GM21737 (cell line): ENCODE data around the gene PHACTR1.

Source experiments
- ATAC-seq: cut with Tn5 transposase; IDR thresholded peaks from one replicate; pipeline ENCODE4 v1.9.1; 2021; ENCODE audit warnings: mild to moderate bottlenecking, moderate library complexity; ENCODE audit not compliant: unreplicated experiment

Gene PHACTR1

DNA sequence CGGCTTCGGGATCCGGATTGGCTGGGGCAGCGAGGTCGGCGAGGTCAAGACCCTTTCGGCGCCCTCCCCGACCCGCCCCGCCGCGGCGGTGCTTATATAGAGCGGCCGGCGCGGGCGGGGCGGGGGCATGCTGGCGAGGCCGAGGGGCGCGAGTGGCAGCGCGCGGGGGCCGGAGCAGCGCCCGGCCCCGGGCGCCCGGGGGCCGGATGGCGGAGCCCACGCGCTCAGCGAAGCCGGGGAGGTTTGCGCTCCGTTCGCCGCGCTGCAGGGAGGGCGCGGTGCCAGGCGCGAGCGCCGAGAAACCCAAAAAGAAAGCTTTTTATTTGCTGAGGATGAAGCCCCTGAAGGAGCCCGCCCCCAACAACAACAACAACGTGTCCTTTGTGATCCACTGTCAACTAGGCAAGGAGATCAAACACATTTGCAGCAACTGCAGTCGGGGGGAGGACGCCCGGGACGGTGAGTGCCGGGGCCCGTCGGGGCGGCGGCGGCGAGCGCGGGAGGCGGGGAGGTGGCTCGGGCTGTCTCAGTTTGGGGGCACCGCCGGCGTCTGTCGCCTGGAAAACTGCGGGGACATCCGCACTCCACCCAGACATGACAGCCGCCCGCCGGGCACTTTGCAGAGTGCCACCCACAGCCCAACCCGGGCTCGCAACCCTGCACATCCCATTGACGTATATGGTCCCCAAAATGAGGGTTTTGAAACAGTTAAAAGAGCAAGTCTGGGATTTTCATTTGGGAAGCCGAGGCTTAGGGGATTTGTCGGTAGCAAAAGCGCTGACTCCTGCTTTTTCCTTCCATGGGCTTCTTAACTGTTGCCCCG, 297.3 kb downstream of the PHACTR1 start:
- no peak for ATAC-seq

DNA sequence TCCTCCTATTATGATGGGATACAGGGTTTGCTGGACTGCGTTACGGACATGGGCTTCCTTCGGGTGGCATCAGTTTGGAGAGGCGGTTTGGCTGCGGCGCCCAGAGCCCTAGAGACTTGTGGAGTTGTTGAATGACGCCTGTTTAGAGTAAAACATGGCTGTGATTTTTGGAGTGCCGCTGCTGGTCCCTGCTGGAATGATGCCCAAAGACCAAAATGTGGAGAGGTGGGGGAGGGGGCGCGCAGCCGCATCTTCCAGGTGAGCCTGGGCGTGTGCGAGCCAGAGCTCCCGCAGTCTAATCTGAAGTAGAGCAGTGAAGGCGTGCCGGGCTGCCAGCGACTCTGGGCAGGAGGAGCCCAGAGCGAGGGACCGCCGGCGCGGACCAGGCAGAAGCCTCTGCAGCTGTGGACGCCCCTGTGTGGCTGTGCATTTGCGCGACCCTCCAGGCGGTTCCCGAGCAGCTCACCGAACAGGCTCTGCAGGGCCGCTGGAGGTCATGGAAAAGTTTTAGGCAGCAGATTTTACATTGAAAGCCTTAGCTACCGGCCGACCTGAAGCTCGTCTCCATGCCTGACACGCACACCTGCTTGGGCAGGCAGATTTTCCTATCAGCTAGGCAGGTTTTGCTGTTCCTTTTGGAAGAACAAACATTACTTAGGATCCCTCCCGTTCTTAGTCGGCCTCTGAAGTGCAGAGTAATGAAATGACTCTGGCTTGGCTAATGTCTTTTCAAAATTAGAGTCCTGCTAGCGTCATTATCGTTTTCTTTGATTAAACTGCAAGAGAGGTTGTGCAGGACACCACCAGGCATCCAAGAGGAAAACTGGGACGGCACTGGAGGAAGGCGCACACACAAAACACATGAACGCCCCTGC, 298.2 kb downstream of the PHACTR1 start:
- no peak for ATAC-seq

DNA sequence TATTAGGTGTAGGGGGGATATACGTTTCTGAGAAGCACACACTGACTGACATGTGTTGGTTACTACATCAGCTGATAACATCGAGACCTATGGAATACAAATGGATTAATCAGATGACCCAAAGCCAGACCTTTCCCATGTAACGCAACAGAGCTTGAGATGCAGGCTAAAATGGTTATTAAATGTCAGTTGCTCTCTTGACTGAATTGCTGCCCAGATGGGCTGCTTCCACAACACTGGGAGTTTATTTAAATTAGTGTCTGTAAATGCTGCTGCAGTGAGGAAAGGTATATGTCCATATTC, 298.8 kb downstream of the PHACTR1 start:
- no peak for ATAC-seq

DNA sequence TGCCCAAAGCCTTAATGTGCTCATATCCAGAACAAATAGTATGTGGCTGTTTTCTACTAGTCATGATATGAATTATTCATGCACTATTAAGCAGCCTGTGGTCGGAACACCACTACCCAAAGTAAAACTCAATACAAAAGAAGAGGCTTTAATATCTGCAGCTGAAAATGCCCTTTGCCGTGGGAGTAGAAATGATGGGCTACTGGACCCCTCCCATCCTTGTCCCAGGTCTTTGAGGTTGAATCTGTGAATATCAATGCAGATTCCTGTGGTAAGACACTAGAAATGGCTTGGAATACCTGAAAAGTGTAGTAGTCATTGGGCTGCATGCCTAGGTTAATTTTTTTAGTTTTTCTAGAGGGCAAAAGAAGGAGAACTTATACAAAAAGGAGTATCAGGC, 308.0 kb downstream of the PHACTR1 start:
- ATAC-seq: no peak

DNA sequence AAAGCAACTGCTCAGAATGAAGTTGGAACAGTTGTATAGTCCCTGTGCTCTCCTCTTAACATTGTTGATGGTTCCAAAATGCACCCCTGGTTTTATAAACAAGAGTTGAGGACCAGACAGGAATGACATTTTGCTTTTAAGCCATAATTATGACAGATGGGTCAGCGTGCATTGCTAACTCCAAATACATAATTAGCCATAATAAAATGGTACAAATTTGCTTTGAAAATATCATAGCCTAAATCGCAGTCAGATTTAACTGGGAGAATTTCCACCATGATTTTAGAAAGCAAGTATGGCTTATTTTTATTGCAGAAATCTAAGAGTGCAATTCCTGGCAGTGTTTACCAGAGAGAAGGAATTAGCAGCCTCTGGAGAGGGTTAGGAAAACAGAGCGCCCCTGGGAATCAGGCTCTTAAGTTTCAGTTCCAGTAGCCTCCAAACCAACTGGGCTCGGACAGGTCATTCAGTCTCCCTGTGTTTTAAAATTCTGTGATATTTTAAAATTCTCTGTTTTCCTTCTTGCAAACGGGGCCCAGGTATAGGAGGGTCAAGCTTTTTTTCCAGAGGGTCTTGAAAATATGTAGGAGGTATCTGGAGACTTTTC, 309.4 kb downstream of the PHACTR1 start:
- ATAC-seq: no peak

DNA sequence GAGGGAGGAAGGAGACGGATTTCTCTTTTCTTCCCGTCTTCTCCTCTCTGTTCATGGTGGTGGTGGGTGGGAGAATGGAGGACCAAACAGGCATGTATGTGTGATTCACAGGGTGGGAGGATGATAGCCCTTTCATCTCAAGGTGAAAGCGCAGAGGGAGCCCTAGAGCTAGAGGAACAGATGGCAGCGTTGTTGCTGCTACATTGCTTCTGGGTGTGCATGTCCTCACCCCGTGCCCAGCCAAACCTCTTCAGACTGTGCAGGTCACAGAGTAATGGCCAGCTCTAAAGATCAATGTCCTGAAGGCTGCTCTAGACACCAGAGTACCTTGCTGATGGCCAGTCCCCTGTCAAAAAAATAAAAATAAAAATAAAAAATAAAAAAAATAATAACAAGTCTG, 310.0 kb downstream of the PHACTR1 start:
- ATAC-seq: no peak

DNA sequence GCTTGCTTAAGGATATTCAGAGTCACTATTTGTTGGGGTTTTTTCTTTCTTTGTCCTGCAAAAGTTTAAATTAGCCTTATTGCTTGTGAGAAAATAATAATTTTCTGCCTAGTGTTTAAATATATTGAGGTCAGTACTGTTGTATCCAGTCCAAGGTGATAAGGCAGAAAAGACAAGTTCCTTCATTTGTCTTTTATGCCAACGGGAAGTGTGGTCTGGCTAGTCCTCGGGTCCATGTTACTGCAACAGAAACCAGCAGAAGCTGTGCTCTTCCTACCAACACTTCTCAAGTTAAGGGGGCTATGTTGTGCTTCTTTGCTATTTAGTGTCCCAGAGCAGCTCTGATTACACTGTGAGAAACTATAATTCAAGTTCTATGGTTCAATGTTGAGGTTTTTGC, 310.6 kb downstream of the PHACTR1 start:
- ATAC-seq: no peak

DNA sequence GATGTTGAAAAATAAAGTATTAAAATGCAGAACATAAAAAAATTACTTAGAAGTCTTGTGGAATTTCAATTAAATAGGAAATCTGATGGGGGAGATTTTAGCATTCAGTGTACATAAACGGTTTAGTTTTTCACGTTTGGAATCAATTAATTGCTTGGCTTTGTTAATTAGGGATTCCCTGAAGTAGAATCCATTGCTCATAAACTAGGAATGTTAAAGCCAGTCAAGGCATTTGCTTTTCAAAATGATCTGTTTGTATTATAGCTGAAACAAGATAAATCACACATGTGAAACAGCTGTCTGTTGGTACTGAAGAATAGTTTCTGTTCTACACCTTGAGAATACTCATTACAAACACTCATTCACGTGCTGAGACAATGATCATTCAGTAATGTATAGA, 313.8 kb downstream of the PHACTR1 start:
- ATAC-seq: no peak

DNA sequence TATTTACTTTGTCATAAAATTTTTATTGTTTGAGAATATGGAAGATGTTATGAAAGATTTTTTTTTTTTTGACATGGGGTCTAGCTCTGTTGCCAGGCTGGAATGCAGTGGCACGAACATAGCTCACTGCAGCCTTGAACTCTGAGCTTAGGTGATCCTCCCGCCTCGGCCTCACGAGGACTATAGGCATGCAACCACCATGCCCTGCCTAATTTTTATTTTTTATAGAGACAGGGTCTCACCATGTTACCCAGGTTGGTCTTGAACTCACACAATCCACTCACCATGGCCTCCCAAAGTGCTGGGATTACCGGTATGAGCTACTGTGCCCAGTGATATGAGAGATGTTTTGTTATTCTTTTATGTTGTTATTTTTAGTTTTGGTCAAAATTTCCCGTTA, 316.0 kb downstream of the PHACTR1 start:
- no peak for ATAC-seq

DNA sequence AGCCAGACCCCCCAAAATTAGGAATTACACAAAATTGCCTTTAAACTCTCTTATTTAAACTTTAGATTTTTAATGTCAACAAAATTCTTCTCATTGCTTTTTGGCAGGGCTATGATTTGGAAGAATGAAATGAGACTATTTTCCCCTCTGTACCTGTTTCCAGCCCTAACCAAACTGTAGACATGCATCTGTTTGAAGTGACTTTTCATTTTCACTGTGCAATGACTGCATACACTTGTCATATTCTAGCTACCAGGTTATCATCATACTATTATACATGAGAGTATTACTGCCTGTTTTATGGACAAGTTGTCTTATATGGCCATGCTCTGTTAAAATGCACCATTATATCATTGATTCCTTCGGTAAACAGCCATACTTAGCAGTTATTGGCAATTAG, 316.6 kb downstream of the PHACTR1 start:
- ATAC-seq: no peak

DNA sequence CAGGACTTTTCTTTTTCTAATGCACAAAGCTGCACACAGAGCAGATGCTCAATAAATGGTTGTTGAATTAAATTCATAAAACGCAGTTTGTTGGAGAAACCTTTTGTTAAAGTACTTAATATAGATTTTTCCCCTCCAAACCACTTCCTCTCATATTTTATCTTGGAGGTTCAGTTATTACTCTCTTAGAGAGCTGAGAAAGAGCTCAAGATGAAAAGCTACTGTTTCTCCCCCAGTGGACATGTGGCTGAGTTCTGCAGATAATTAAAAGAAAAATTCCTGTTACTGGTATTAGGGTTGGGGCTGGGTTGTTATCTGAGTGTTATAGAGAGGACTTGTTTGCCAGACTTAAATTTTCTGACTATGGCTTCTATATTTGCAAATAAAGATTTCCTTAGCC, 317.7 kb downstream of the PHACTR1 start:
- ATAC-seq: no peak

DNA sequence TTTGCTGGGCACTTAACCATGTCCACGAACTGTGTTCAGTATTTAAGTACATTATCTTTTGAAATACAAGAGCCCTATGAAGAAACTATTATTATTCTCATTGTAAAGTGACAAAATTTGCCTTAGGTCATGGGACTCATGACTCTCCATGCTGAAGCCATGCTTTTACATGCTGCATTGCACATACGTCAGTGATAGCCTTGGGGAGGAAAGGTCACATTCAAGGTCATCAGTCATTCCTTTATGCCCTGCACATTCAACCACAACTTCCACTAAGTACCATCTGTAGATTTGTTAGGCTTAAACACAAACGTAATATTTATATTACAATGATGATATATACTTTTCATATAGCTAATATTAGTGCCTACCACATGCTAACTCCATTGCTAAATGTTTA, 319.0 kb downstream of the PHACTR1 start:
- no peak for ATAC-seq

DNA sequence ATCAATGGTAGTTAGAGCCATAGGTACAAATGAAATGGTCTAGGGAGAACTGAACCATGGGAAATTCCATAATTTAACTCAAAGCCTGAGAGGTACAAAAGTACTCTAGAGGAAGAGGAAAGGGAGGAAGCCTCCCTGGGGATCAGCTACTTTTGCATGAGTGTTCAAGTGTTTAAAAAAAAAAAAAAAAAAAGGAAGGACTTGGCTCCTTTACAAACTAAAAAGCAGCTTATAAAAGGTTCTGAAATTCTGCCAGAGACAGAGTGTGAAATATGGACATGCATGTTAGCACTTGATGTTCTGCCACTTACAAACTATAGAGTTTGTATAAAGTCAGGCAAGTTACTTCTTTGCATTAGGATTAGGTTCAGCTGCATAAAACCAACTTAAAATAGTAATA, 321.7 kb downstream of the PHACTR1 start:
- no peak for ATAC-seq

DNA sequence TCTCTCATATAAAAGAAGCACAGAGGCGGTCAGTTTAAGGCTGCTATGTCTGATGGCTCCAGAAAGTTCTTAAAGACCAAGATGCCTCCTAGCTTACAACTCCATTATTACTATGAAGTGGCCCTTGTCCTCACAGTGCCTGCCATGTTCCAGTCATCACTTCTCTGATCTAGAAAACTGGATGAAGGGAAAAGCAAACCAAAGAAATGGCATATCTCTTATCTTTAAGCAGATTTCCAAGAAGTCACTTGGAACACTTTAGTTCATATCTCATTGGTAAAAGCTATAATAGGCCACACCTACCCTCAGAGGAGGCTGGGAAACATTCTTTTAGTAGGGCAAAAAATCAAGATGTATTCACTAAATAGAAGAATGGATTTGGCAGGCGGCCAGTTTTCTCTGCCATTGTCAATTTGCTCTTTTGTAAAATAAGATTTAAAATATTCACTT, 322.2 kb downstream of the PHACTR1 start:
- ATAC-seq: no peak

DNA sequence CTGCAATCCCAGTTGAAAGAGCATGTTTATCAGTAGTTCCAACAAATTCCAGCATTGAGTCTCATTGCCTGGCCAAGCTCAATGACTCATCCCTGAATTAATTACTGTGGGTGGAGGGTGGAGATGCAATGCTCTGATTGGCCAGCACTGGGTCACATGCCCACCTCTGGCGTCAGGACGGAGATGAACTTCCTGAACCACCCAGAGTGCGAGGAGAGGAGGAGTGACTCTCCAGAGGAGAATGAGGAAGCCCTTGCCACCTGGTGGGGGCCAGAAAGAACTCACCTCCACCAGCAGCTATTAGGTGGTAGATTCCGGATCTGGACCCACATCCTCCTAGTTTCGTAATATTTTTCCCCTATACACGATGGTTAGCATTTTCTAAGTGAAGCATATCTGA, 327.8 kb downstream of the PHACTR1 start:
- ATAC-seq: no peak

DNA sequence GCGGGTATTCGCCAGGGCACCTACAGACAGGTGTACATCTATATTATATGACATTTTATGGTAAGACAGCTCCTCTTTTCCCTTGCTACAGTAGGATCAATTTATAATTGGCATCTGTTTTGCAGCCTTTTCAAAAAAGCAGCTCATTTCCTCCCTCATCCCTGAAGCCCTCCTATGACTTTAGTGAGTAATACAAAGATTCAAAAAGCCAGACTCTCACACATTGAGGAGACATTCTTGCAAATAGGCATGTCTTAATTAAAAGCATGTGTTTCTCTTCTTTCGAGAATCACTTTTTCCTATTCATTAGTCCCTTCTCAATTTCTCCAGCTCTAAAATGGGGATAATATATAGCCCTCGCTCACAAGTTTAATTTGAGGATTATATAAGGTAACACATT, 328.3 kb downstream of the PHACTR1 start:
- no peak for ATAC-seq

DNA sequence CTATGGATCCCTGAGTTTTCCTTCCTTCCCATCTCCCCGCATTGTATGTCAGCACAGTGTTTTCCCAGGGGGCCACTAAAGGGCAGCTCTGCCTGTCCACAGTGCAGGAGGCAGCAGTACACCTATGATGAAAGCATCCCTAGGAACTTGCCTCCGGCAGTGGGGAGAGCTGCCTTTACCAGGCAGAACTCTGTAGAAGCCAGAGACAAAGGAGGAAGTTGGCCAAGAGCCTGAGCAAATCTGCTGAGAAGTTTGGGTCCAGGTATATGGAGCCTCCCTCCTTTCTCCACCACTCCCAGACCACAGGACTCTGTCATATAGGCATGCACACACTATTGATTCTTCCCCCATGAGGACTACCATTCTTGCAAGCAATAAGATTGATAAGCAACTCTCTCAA, 329.1 kb downstream of the PHACTR1 start:
- no peak for ATAC-seq

DNA sequence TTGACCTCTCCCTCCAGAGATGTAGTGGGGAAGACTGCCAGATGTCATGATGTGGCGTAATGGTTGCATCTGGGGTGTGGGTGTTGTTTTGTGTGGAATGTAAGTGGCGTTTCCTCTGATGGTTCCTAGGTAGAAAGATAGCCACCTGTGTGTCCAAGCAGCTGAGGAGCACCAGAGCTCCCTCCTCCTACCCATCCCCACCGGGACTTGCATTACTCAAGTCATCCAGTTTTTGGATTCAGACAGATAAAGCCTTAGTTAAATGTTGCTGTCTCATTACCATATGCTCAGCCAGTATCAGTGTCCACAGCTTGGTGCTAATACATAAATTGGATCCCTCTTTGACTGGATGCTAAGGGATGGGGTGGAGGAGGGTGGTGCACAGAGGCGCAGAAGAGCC, 329.5 kb downstream of the PHACTR1 start:
- no peak for ATAC-seq

DNA sequence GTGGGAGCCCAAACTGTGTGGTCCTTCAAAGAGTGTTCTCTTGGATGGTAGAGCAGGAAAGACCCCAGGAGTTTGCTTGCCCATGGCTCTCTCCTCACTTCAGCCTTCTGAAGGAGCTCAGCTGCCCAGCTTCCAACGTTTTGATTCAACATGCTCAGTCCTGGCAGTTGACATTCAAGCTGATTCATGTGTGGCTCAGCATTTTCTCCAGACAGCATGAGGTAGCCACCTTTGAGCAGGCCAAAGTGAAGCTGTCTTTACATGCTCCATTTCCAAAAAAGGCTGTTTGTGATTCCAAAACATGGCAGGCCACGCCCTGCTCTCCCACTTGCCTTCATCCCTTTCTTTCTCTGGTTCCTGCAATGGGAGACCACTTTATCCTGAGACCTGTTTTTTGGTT, 331.5 kb downstream of the PHACTR1 start:
- no peak for ATAC-seq

DNA sequence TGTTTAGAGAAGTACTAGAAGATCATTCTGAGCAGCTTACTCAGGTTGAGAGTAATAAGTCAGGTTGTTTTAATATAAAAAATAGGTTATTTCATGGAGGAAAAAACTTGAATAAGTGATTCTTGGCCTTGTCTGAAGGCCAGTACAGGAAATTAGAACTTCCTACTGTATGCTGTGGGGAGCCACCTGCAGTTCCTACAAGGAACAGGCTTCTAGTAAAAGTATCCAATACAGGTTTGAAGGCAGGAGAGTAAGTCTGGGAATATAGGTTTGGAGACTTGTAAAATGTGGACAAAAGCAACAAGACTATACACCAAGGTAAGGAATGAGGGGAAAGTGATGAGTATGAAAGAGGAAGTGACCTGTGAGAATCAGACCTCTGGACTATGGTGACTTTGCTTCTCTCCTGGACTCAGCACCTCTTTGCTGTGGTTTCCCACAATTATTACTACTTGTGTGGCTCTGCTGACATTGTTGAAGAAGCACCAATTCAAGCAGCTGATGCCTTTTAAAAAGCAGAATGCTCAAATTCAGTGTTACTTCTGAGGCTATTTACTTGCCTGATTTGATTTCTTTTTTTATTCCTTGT, 333.2 kb downstream of the PHACTR1 start:
- no peak for ATAC-seq

DNA sequence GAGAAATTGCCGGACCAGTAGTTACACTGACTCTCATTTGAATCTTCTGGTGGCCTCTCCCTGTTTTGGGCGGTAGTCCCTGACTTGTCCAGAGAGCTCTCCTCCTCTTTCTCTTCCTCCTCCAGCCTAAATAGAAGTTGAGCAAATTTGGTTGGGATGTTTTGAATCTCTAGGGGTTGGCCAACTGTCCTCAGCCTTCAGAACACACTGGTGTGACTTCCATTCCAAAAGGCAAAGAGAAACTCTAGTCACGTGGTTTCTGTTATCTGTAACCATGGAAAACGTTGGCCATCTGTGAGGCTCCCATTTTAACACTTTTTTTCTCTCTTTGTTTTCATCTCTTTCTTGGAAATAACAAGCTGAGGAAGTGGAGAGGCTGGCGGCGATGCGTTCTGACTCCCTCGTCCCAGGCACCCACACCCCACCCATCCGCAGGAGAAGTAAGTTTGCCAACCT, 336.5 kb downstream of the PHACTR1 start:
- ATAC-seq: no peak
